Vagina (tissue), 2 donors: ENCODE results near the gene FUT8.

ENCODE experiments used
- POLR2AphosphoS5 ChIP-seq, 2 donors: sonication (generic); formaldehyde crosslinking; IDR thresholded peaks; one replicate each; pipeline ENCODE4 v1.9.0; 2017; ENCODE audit warnings: antibody characterized with exemption in 2 of 2, mild to moderate bottlenecking in 2 of 2, low read depth in 1 of 2; ENCODE audit not compliant: insufficient read depth in 1 of 2
- TF ChIP-seq, protein P1 (sequence below), 3 experiments: fragments of 450-650 bp in 2 of 3; fragments of 200-600 bp in 1 of 3; sonication (generic) in 1 of 3; IDR thresholded peaks; one replicate each; pipeline ENCODE4 v1.5.1; 2017 to 2019; ENCODE audit warnings: antibody characterized with exemption in 3 of 3, mild to moderate bottlenecking in 2 of 3, moderate library complexity in 2 of 3

DNA sequence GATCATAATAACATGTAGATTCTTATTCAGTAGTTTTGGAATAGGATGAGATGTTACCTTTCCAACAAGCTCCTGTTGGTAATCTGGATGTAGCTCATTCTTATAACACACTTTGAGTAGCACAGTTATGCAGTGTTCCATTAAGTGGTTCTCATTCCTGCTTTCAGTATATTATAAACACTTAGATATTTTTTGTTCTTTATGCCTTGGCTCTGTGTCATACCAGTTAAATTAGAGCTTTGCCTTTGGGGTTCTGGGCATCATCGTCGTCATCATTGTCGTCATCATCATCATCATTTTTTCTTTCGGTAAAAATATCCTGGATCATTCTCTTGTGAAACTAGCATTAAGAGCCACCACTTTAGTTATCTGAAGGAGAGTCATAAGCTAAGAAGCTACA, 87.5 kb downstream of the FUT8 start:
- TF ChIP-seq, protein P1, sequence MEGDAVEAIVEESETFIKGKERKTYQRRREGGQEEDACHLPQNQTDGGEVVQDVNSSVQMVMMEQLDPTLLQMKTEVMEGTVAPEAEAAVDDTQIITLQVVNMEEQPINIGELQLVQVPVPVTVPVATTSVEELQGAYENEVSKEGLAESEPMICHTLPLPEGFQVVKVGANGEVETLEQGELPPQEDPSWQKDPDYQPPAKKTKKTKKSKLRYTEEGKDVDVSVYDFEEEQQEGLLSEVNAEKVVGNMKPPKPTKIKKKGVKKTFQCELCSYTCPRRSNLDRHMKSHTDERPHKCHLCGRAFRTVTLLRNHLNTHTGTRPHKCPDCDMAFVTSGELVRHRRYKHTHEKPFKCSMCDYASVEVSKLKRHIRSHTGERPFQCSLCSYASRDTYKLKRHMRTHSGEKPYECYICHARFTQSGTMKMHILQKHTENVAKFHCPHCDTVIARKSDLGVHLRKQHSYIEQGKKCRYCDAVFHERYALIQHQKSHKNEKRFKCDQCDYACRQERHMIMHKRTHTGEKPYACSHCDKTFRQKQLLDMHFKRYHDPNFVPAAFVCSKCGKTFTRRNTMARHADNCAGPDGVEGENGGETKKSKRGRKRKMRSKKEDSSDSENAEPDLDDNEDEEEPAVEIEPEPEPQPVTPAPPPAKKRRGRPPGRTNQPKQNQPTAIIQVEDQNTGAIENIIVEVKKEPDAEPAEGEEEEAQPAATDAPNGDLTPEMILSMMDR (IDR thresholded peaks at IDR 0.05) = no peak
- TF ChIP-seq POLR2AphosphoS5 (IDR thresholded peaks at IDR 0.05; ENCODE audit: insufficient read depth in 1 of 2, low read depth in 1 of 2) = no peak
